Heart right ventricle (tissue), 16 donors: Measurements from ENCODE around the gene TSC1. TPM values are rescaled to one million over a fixed set of nuclear protein-coding genes. Genes with fewer than 3 reads are reported as not detected.

Source experiments
- ATAC-seq, 8 donors: fragments of 200-7000 bp; cut with Tn5 transposase; one replicate each; pipeline ENCODE4 v1.9.1; 2020; ENCODE audit warnings: mild to moderate bottlenecking in 8 of 8, moderate library complexity in 8 of 8, moderate number of reproducible peaks in 1 of 8
- DNase-seq, 2 donors: peaks; one replicate each; pipeline ENCODE4 v3.0.0-alpha.2; 2020
- H3K27ac ChIP-seq, 10 donors: fragments of 200-600 bp; sonication (generic) in 2 of 10; one replicate each; pipeline versions ENCODE4 v1.5.0 to v1.8.0; 2020 to 2022; ENCODE audit warnings: mild to moderate bottlenecking in 3 of 10
- H3K27me3 ChIP-seq, 7 donors: fragments of 200-600 bp; one replicate each; pipeline ENCODE4 v1.8.0; 2021 to 2022; ENCODE audit warnings: mild to moderate bottlenecking in 2 of 7
- H3K36me3 ChIP-seq, 9 donors: fragments of 200-600 bp; sonication (generic) in 1 of 9; one replicate each; pipeline versions ENCODE4 v1.5.0 to v1.8.0; 2020 to 2022; ENCODE audit warnings: mild to moderate bottlenecking in 2 of 9
- H3K4me1 ChIP-seq, 9 donors: fragments of 200-600 bp; sonication (generic) in 1 of 9; one replicate each; pipeline versions ENCODE4 v1.5.0 to v1.8.0; 2020 to 2022; ENCODE audit warnings: mild to moderate bottlenecking in 4 of 9
- H3K4me3 ChIP-seq, 10 donors: fragments of 200-600 bp; sonication (generic) in 2 of 10; one replicate each; pipeline versions ENCODE4 v1.5.0 to v1.8.0; 2020 to 2022; ENCODE audit warnings: mild to moderate bottlenecking in 7 of 10, moderate library complexity in 2 of 10
- H3K9me3 ChIP-seq, 11 donors: fragments of 200-600 bp in 10 of 11; sonication (generic) in 2 of 11; one replicate each; pipeline versions ENCODE4 v1.5.0 to v1.8.0; 2013 to 2022; ENCODE audit warnings: mild to moderate bottlenecking in 2 of 11, control low read depth in 1 of 11, moderate library complexity in 1 of 11
- WGBS, 2 donors: extraction: QIAGEN DNeasy Blood & Tissue Kit; methylation state at CpG; one replicate each; pipeline ENCODE4 v1.1.7; 2013; ENCODE audit warnings: inconsistent platforms in 1 of 2; 5-methylcytosine and 5-hydroxymethylcytosine counted together
- intact Hi-C, 10 donors: fragments of 100-400 bp; cut with DNase I; formaldehyde crosslinking; loops; one replicate each; pipeline versions ENCODE4 v1.11.1 to v1.14.2; 2022
- polyA plus RNA-seq, 2 donors: library from polyadenylated mRNA; stranded (reverse); fragments of 200-250 nt; gene quantifications; one replicate each; pipeline ENCODE4 v1.2.3, GENCODE V29; 2013
- total RNA-seq, 10 donors: library from RNA; stranded (reverse); fragmentation: NEBNext Ultra II Directional in 3 of 10; extraction: Animal tissue kit (Norgen Biotek cat#: 25700) in 3 of 10; gene quantifications; one replicate each; pipeline versions ENCODE4 v1.2.1 to v1.2.4, GENCODE V29; 2021 to 2023
- TF ChIP-seq, protein P1 (sequence below), 9 donors: fragments of 200-600 bp; sonication (generic) in 2 of 9; IDR thresholded peaks; one replicate each; pipeline versions ENCODE4 v1.5.0 to v1.8.0; 2021 to 2022; ENCODE audit warnings: antibody characterized with exemption in 9 of 9, mild to moderate bottlenecking in 5 of 9, moderate library complexity in 1 of 9
- donor health status: Arrhythmogenic right ventricular cardiomyopathy.
- donor health status: ischemic (EF 13 %, LVEDD 7.1; RV severe dilation, severe dysfunction).
- donor health status: healthy with polysubstance abuse.
- donor health status: DM: no; HTN: yes; CAD: no.
- donor health status: DM: no; HTN: no; CAD: no.
- donor health status: ischemic (EF 25% LVEDD 6.9; RV normal size, moderate dysfunction).
- donor health status: ischemic (EF 25% LVEDD 5.7; RV mildly dilated, moderate dysfunction).
- donor health status: healthy.
- donor health status: DM: yes; HTN: yes; CAD: no.
- donor health status: Ischemic cardiomyopathy.
- donor health status: ischemic (EF 35%, LVEDD 5.7; RV mildly dilated, moderate dysfunction).
- donor health status: nonischemic (EF 11% LVEDD 7.7; RV severe dilation, severe dysfunction).
- donor health status: DM: yes; HTN: yes; CAD: no.
- donor health status: PGD.
- donor health status: ischemic (EF 29% LVEDD 5.4; RV normal size, mild dysfunction).
- donor health status: nonischemic (EF 23%, LVEDD 6.1; RV moderate dilation, normal function).

TSC1 gene
- total and polyA plus RNA-seq, 12 donors, result 7.7 to 72.9 (median 51.2) TPM

DNA sequence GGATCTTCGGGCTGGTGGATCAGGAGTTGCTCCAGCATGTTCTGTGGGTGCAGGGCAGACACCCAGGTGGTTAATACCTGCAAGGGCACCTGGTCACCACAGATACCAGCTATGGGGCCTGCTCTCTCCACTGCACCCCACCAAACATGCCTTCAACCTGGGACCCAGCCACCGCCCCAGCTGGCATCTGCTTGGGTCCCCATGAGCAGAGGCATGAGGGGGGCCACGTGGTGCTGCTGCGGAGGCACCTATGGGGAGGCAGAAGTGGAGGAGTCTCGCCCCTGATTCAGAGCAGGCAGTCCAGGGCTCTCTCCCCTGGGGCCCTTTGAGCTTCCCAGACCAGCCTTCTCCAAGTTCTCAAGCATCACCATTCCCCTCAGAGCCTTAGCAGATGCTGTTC, 69.3 kb downstream of the TSC1 start:
- Histone ChIP-seq H3K9me3 (no peaks in the 10 kb centered on the region), H3K4me1 (peaks cover 2 to 16% (median 8%) of the 10 kb centered on the region in 9 donors), H3K36me3 (no peaks in the 10 kb centered on the region), H3K27me3 (no peaks in the 10 kb centered on the region), H3K4me3 (no peak overlapping the region), H3K27ac (no peak overlapping the region)
- WGBS, 2 donors, result 84% methylated on average over 5 of the region's 5 CpGs
- TF ChIP-seq, protein P1, sequence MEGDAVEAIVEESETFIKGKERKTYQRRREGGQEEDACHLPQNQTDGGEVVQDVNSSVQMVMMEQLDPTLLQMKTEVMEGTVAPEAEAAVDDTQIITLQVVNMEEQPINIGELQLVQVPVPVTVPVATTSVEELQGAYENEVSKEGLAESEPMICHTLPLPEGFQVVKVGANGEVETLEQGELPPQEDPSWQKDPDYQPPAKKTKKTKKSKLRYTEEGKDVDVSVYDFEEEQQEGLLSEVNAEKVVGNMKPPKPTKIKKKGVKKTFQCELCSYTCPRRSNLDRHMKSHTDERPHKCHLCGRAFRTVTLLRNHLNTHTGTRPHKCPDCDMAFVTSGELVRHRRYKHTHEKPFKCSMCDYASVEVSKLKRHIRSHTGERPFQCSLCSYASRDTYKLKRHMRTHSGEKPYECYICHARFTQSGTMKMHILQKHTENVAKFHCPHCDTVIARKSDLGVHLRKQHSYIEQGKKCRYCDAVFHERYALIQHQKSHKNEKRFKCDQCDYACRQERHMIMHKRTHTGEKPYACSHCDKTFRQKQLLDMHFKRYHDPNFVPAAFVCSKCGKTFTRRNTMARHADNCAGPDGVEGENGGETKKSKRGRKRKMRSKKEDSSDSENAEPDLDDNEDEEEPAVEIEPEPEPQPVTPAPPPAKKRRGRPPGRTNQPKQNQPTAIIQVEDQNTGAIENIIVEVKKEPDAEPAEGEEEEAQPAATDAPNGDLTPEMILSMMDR (IDR thresholded peaks at IDR 0.05), result no peak
- no peak for ATAC-seq
- intact Hi-C loops, result no loop called here
- no peak for DNase-seq

DNA sequence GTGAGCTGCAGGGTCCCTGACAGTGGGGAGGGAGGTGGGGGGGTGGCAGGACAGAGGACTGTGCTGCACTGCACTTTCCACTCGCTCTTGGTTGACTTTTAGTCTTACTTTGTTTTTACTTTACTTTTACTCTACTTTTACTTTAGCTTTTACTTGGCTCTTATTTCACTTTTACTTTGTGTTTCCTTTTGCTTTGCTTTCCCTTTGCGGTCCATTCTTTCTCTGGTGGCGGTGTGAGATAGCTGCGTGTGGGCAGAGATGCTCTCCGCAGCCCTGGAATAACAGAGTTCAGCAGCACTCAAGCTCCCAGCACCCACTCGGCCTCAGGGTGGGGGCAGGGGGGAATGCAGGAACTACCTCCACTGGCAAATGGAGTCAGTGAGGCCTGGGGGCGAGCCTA, 71.0 kb downstream of the TSC1 start:
- WGBS, 2 donors, result 65 to 71% methylated on average over 7 of the region's 7 CpGs
- H3K36me3 ChIP-seq, result no peaks in the 10 kb centered on the region
- H3K9me3 ChIP-seq, result no peaks in the 10 kb centered on the region
- intact Hi-C loops, result no loop called here
- TF ChIP-seq, protein P1 (IDR thresholded peaks at IDR 0.05), result no peak
- ATAC-seq (no peak), DNase-seq (no peak)
- no peak overlapping the region for H3K27ac ChIP-seq
- peaks cover 0 to 8% (median 5%) of the 10 kb centered on the region in 9 donors for H3K4me1 ChIP-seq
- H3K4me3 ChIP-seq, result no peak overlapping the region
- no peaks in the 10 kb centered on the region for H3K27me3 ChIP-seq

DNA sequence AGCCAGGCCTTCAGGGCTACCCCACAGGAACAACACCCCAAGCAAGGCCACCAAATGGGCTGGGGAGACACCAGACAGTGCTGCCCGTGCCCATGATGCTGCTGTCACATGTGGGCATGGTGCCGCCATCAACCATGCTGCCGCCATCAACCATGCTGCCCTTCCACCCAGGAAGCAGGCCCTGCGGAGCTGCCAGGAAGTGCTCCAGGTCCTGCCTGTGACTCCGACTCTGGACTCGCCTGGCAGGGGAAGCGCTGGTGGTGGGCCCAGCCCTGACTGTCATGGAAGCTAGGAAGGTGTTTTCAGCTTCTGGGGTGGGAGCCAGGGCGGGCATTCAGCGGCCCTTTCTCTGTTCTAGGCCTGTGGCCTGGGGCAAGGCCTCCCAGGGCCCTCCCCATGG, 75.2 kb downstream of the TSC1 start:
- WGBS, 2 donors, result 92% methylated on average over 9 of the region's 9 CpGs
- H3K27me3 ChIP-seq, result no peaks in the 10 kb centered on the region
- no peak overlapping the region for H3K27ac ChIP-seq
- DNase-seq, result no peak
- intact Hi-C loops, result no loop called here
- TF ChIP-seq, protein P1 (IDR thresholded peaks at IDR 0.05), result no peak
- no peaks in the 10 kb centered on the region for H3K9me3 ChIP-seq
- H3K4me1 ChIP-seq, result peaks cover 0 to 3% (median 0%) of the 10 kb centered on the region in 9 donors
- H3K4me3 ChIP-seq, result no peak overlapping the region
- ATAC-seq, result no peak
- no peaks in the 10 kb centered on the region for H3K36me3 ChIP-seq

DNA sequence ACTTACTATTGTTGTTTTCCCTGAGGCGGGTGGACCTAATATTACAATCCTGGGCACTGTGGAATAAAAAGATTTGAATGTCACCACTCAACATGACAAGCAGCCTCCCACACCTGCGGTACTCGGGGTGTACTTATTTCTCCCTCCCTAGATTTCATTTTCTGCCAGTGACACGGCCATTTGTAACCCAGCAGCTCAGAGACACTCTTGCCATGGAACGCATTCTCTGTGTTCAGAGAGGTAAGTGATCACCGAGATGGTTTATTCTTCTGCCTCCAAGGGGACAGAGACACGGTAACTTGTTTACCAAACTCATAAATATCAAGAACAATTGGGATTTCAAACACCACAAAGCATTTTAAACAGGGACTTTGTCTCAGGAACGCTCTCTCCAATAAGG, 77.5 kb downstream of the TSC1 start:
- no peak overlapping the region for H3K27ac ChIP-seq
- no peaks in the 10 kb centered on the region for H3K27me3 ChIP-seq
- intact Hi-C loops, result no loop called here
- no peak overlapping the region for H3K4me3 ChIP-seq
- no peak for DNase-seq
- H3K36me3 ChIP-seq, result no peaks in the 10 kb centered on the region
- TF ChIP-seq, protein P1 (IDR thresholded peaks at IDR 0.05), result no peak
- H3K4me1 ChIP-seq, result peaks cover 0 to 3% (median 0%) of the 10 kb centered on the region in 9 donors
- H3K9me3 ChIP-seq, result no peaks in the 10 kb centered on the region
- WGBS, 2 donors, result 84 to 85% methylated on average over 8 of the region's 8 CpGs
- ATAC-seq, result no peak
